IMR-90 (cell line): ENCODE results near the gene CEP170B. TPM values are rescaled to one million over a fixed set of nuclear protein-coding genes. Genes with fewer than 3 reads are reported as not detected.

Source experiments
- ATAC-seq: fragments of 200-7000 bp; cut with Tn5 transposase; 2 replicates; pipeline ENCODE4 v1.9.1; 2020; ENCODE audit warnings: low read depth, mild to moderate bottlenecking, moderate library complexity
- BruUV-seq: library from RNA; stranded (reverse); fragments of 400-500 nt; replicated peaks from 2 replicates; lab custom pipeline; 2021; lab: Mats Ljungman, UMichigan
- CTCF ChIA-PET: fragments of 300-600 bp; formaldehyde crosslinking; extraction: SDS; loops from one replicate; lab custom pipeline; 2021; ENCODE audit warnings: antibody characterized with exemption; lab: Yijun Ruan, JAX
- POLR2A ChIA-PET: fragments of 300-600 bp; sonication (Branson Sonifier 250); formaldehyde crosslinking; loops from one replicate; lab custom pipeline; 2022; ENCODE audit warnings: antibody characterized with exemption; ENCODE audit not compliant: unreplicated experiment; lab: Charles Lee
- DNase-seq: peaks from one replicate; pipeline ENCODE4 v3.0.0; 2013
- H2AFZ ChIP-seq: replicated peaks from 2 replicates; pipeline ENCODE3; 2013; ENCODE audit warnings: low read length, mild to moderate bottlenecking; ENCODE audit not compliant: poor library complexity
- H2AK5ac ChIP-seq: 2 replicates; pipeline ENCODE4 v1.6.1; 2013; ENCODE audit warnings: low read depth, low read length, inconsistent platforms
- H2AK9ac ChIP-seq: replicated peaks from 2 replicates; pipeline ENCODE3; 2013; ENCODE audit warnings: mild to moderate bottlenecking, low read depth, low read length, moderate library complexity; ENCODE audit not compliant: poor library complexity
- H2BK120ac ChIP-seq: 2 replicates; pipeline ENCODE4 v1.6.1; 2013; ENCODE audit warnings: low read depth, low read length, inconsistent platforms
- H2BK15ac ChIP-seq: 3 replicates; pipeline ENCODE4 v1.6.1; 2013; ENCODE audit warnings: low read depth, low read length, inconsistent platforms
- H2BK20ac ChIP-seq: 2 replicates; pipeline ENCODE4 v1.6.1; 2013; ENCODE audit warnings: low read depth, mild to moderate bottlenecking, inconsistent platforms, low read length, moderate library complexity
- H2BK5ac ChIP-seq: 2 replicates; pipeline ENCODE4 v1.6.1; 2013; ENCODE audit warnings: mild to moderate bottlenecking, low read depth, low read length, inconsistent platforms; ENCODE audit not compliant: poor library complexity, severe bottlenecking
- H3K14ac ChIP-seq: replicated peaks from 2 replicates; pipeline ENCODE4 v1.6.1; 2013; ENCODE audit warnings: low read depth, low read length, inconsistent platforms
- H3K18ac ChIP-seq: 2 replicates; pipeline ENCODE4 v1.6.1; 2013; ENCODE audit warnings: low read depth, low read length, control low read depth
- H3K23ac ChIP-seq: 2 replicates; pipeline ENCODE4 v1.6.1; 2013; ENCODE audit warnings: low read depth, low read length, inconsistent platforms
- H3K27ac ChIP-seq: 2 replicates; pipeline ENCODE4 v1.5.1; 2013; ENCODE audit warnings: mild to moderate bottlenecking, control low read depth, low read length; ENCODE audit not compliant: insufficient read depth
- H3K27me3 ChIP-seq: 2 replicates; pipeline ENCODE4 v1.6.1; 2013; ENCODE audit warnings: low read length; ENCODE audit not compliant: control insufficient read depth, insufficient read depth
- H3K36me3 ChIP-seq: 2 replicates; pipeline ENCODE4 v1.6.1; 2013; ENCODE audit warnings: low read length, mixed read lengths; ENCODE audit not compliant: control insufficient read depth, insufficient read depth
- H3K4ac ChIP-seq: 2 replicates; pipeline ENCODE4 v1.6.1; 2013; ENCODE audit warnings: low read depth, low read length, inconsistent platforms
- H3K4me1 ChIP-seq: 2 replicates; pipeline ENCODE4 v1.6.1; 2013; ENCODE audit warnings: low read length, mixed read lengths; ENCODE audit not compliant: control insufficient read depth, insufficient read depth
- H3K4me2 ChIP-seq: 2 replicates; pipeline ENCODE4 v1.6.1; 2013; ENCODE audit warnings: low read depth, mild to moderate bottlenecking, control low read depth, low read length, moderate library complexity
- H3K4me3 ChIP-seq: 2 replicates; pipeline ENCODE4 v1.5.1; 2013; ENCODE audit warnings: low read depth, mild to moderate bottlenecking, control low read depth, low read length, moderate library complexity; ENCODE audit not compliant: insufficient read depth
- H3K56ac ChIP-seq: 2 replicates; pipeline ENCODE4 v1.6.1; 2013; ENCODE audit warnings: low read length, inconsistent platforms; ENCODE audit not compliant: insufficient read depth; ENCODE audit errors: extremely low read depth
- H3K79me1 ChIP-seq, 2 experiments: 2 replicates each; pipeline ENCODE4 v1.6.1; 2013; ENCODE audit warnings: low read length in 2 of 2, inconsistent platforms in 1 of 2, low read depth in 1 of 2
- H3K9ac ChIP-seq: 2 replicates; pipeline ENCODE4 v1.6.1; 2013; ENCODE audit warnings: low read depth, low read length, control low read depth
- H3K9me1 ChIP-seq: 2 replicates; pipeline ENCODE4 v1.6.1; 2013; ENCODE audit warnings: low read length, inconsistent platforms; ENCODE audit not compliant: insufficient read depth
- H3K9me3 ChIP-seq: 2 replicates; pipeline ENCODE4 v1.6.1; 2013; ENCODE audit warnings: low read length; ENCODE audit not compliant: control insufficient read depth, insufficient read depth
- H4K20me1 ChIP-seq: 2 replicates; pipeline ENCODE4 v1.6.1; 2013; ENCODE audit warnings: low read length, inconsistent platforms; ENCODE audit not compliant: insufficient read depth
- H4K5ac ChIP-seq: 2 replicates; pipeline ENCODE4 v1.6.1; 2013; ENCODE audit warnings: mild to moderate bottlenecking, low read depth, low read length, control low read depth
- H4K8ac ChIP-seq, 2 experiments: 2 replicates each; pipeline ENCODE4 v1.6.1; 2013; ENCODE audit warnings: low read depth in 2 of 2, low read length in 2 of 2, control low read depth in 1 of 2, inconsistent platforms in 1 of 2
- H4K91ac ChIP-seq: 2 replicates; pipeline ENCODE4 v1.6.1; 2013; ENCODE audit warnings: low read depth, low read length, inconsistent platforms; ENCODE audit not compliant: insufficient read depth
- BHLHE40 ChIP-seq: fragments of 150-350 bp; IDR thresholded peaks from 2 replicates; pipeline ENCODE4 v1.6.1; 2016; ENCODE audit warnings: mild to moderate bottlenecking, low read depth, low read length
- CEBPB ChIP-seq: IDR thresholded peaks from 2 replicates; pipeline ENCODE4 v1.6.1; 2012; ENCODE audit warnings: low read depth, low read length, improper control_type of control experiment
- CHD1 ChIP-seq: IDR thresholded peaks from 2 replicates; pipeline ENCODE4 v1.6.1; 2012; ENCODE audit warnings: low read depth, low read length, improper control_type of control experiment
- FOS ChIP-seq: fragments of 150-350 bp; IDR thresholded peaks from 2 replicates; pipeline ENCODE4 v1.6.1; 2016; ENCODE audit warnings: low read depth, low read length
- MAFK ChIP-seq: IDR thresholded peaks from 2 replicates; pipeline ENCODE4 v1.6.1; 2012; ENCODE audit warnings: low read depth, low read length, improper control_type of control experiment
- MAZ ChIP-seq: IDR thresholded peaks from 2 replicates; pipeline ENCODE4 v1.6.1; 2012; ENCODE audit warnings: low read depth, mild to moderate bottlenecking, low read length, improper control_type of control experiment, moderate library complexity, borderline replicate concordance
- MXI1 ChIP-seq: IDR thresholded peaks from 2 replicates; pipeline ENCODE4 v1.6.1; 2012; ENCODE audit warnings: low read depth, mild to moderate bottlenecking, low read length, moderate library complexity, borderline replicate concordance
- NFE2L2 ChIP-seq: fragments of 150-350 bp; IDR thresholded peaks from 2 replicates; pipeline ENCODE4 v1.6.1; 2016; ENCODE audit warnings: low read depth, mild to moderate bottlenecking, low read length
- POLR2A ChIP-seq: IDR thresholded peaks from 2 replicates; pipeline ENCODE4 v1.6.1; 2012; ENCODE audit warnings: mild to moderate bottlenecking, low read depth, low read length
- RAD21 ChIP-seq: IDR thresholded peaks from 2 replicates; pipeline ENCODE4 v1.6.1; 2012; ENCODE audit warnings: low read length, improper control_type of control experiment
- RCOR1 ChIP-seq: IDR thresholded peaks from 2 replicates; pipeline ENCODE4 v1.6.1; 2012; ENCODE audit warnings: mild to moderate bottlenecking, low read length, improper control_type of control experiment; ENCODE audit not compliant: insufficient replicate concordance
- RFX5 ChIP-seq: IDR thresholded peaks from 2 replicates; pipeline ENCODE4 v1.8.0; 2012; ENCODE audit warnings: low read depth, mild to moderate bottlenecking, low read length, moderate library complexity
- SMC3 ChIP-seq: fragments of 150-350 bp; IDR thresholded peaks from 2 replicates; pipeline ENCODE4 v1.6.1; 2016; ENCODE audit warnings: low read depth, mild to moderate bottlenecking, antibody characterized with exemption, low read length, moderate library complexity
- WGBS, 2 experiments: methylation state at CpG; one replicate each; pipeline versions ENCODE4 v1.1.5 to v1.1.7; 2013; ENCODE audit warnings: missing lambda C conversion rate in 2 of 2; ENCODE audit not compliant: insufficient read length in 1 of 2; ENCODE audit errors: extremely low coverage in 2 of 2; 5-methylcytosine and 5-hydroxymethylcytosine counted together
- dilution Hi-C: fragments of 300-500 bp; cut with HindIII; formaldehyde crosslinking; loops from one replicate; pipeline ENCODE4 v1.14.3; 2018; ENCODE audit warnings: low sequenced_read_pairs; ENCODE audit not compliant: unreplicated experiment
- in situ Hi-C: fragments of 300-500 bp; cut with MboI; formaldehyde crosslinking; loops from 3 replicates; pipeline ENCODE4 v1.14.3; 2019; ENCODE audit warnings: low sequenced_read_pairs, inconsistent platforms, mixed read lengths
- intact Hi-C: fragments of 100-400 bp; cut with micrococcal nuclease; formaldehyde crosslinking; loops from 2 replicates; pipeline ENCODE4 v1.10.0; 2022
- polyA plus RNA-seq, 3 experiments: library from polyadenylated mRNA; depleted of rRNA; stranded (reverse); fragments of >200 nt; gene quantifications; 2 replicates each; pipeline ENCODE4 v1.2.3, GENCODE V29; 2012; ENCODE audit warnings: low replicate concordance in 1 of 3
- total RNA-seq: library from RNA; depleted of rRNA; stranded (reverse); fragments of >200 nt; gene quantifications from 2 replicates; pipeline ENCODE4 v1.2.3, GENCODE V29; 2012
- TF ChIP-seq, protein P1 (sequence below): fragments of 150-350 bp; IDR thresholded peaks from 2 replicates; pipeline ENCODE4 v1.6.1; 2017; ENCODE audit warnings: mild to moderate bottlenecking, antibody characterized with exemption, low read length, low read depth
- TF ChIP-seq, protein P2 (sequence below): fragments of 150-350 bp; IDR thresholded peaks from 2 replicates; pipeline ENCODE4 v1.6.1; 2016; ENCODE audit warnings: low read depth, mild to moderate bottlenecking, low read length, moderate library complexity, borderline replicate concordance
- TF ChIP-seq, protein P3 (sequence below): conservative IDR thresholded peaks from 2 replicates; pipeline ENCODE4 v1.5.1; 2012; ENCODE audit warnings: mild to moderate bottlenecking, low read depth, low read length, improper control_type of control experiment

The CEP170B gene
- total and polyA plus RNA-seq, 2 of the 4 experiments (the other 2 are of a cell fraction): 3.6 to 13.1 TPM

GRCh38 chr14:104912053-104912452 lies 47.0 kb downstream of the CEP170B start:
- H3K9ac ChIP-seq: no peak overlapping the region
- peaks cover 13% of the 10 kb centered on the region for H3K9me3 ChIP-seq
- CTCF ChIA-PET: no interaction called here

More at GRCh38 chr14:104912053-104912452, 47.0 kb downstream of the CEP170B start:
- H3K27me3 ChIP-seq: peaks cover 25% of the 10 kb centered on the region
- no peak overlapping the region for H3K4me3 ChIP-seq
- H2BK120ac ChIP-seq: no peak overlapping the region
- dilution Hi-C loops: no loop called here
- BruUV-seq: no TSS peak
- no peak for ATAC-seq
- no peak overlapping the region for H2BK5ac ChIP-seq
- no peak overlapping the region for H2AK5ac ChIP-seq
- in situ Hi-C loops: no loop called here
- H3K56ac ChIP-seq: no peak overlapping the region
- no peak overlapping the region for H3K4ac ChIP-seq
- no peak overlapping the region for H2AFZ ChIP-seq
- H4K8ac ChIP-seq: no peak overlapping the region
- WGBS, 2 experiments: no CpG with 5 or more reads among the region's 3 CpGs
- H3K4me2 ChIP-seq: no peak overlapping the region
- H4K5ac ChIP-seq: no peak overlapping the region
- peaks cover 2% of the 10 kb centered on the region; the same call in 1 of the 2 replicates for H3K4me1 ChIP-seq
- DNase-seq: no peak
- POLR2A ChIA-PET: no interaction called here
- H4K20me1 ChIP-seq: no peaks in the 10 kb centered on the region
- H3K18ac ChIP-seq: no peak overlapping the region
- TF ChIP-seq CEBPB: no peak
- no peak for TF ChIP-seq MXI1
- TF ChIP-seq RFX5: no peak
- TF ChIP-seq, protein P1, sequence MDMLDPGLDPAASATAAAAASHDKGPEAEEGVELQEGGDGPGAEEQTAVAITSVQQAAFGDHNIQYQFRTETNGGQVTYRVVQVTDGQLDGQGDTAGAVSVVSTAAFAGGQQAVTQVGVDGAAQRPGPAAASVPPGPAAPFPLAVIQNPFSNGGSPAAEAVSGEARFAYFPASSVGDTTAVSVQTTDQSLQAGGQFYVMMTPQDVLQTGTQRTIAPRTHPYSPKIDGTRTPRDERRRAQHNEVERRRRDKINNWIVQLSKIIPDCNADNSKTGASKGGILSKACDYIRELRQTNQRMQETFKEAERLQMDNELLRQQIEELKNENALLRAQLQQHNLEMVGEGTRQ: no peak
- TF ChIP-seq SMC3: no peak
- TF ChIP-seq, protein P2, sequence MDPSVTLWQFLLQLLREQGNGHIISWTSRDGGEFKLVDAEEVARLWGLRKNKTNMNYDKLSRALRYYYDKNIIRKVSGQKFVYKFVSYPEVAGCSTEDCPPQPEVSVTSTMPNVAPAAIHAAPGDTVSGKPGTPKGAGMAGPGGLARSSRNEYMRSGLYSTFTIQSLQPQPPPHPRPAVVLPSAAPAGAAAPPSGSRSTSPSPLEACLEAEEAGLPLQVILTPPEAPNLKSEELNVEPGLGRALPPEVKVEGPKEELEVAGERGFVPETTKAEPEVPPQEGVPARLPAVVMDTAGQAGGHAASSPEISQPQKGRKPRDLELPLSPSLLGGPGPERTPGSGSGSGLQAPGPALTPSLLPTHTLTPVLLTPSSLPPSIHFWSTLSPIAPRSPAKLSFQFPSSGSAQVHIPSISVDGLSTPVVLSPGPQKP: no peak
- TF ChIP-seq RCOR1: no peak
- no peak for TF ChIP-seq FOS
- no peak for TF ChIP-seq MAFK
- TF ChIP-seq NFE2L2: no peak
- TF ChIP-seq MAZ: no peak
- no peak for TF ChIP-seq BHLHE40
- TF ChIP-seq RAD21: no peak
- TF ChIP-seq CHD1: no peak
- TF ChIP-seq, protein P3, sequence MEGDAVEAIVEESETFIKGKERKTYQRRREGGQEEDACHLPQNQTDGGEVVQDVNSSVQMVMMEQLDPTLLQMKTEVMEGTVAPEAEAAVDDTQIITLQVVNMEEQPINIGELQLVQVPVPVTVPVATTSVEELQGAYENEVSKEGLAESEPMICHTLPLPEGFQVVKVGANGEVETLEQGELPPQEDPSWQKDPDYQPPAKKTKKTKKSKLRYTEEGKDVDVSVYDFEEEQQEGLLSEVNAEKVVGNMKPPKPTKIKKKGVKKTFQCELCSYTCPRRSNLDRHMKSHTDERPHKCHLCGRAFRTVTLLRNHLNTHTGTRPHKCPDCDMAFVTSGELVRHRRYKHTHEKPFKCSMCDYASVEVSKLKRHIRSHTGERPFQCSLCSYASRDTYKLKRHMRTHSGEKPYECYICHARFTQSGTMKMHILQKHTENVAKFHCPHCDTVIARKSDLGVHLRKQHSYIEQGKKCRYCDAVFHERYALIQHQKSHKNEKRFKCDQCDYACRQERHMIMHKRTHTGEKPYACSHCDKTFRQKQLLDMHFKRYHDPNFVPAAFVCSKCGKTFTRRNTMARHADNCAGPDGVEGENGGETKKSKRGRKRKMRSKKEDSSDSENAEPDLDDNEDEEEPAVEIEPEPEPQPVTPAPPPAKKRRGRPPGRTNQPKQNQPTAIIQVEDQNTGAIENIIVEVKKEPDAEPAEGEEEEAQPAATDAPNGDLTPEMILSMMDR: no peak
- no peak for TF ChIP-seq POLR2A
- H2BK20ac ChIP-seq: no peak overlapping the region
- H3K27ac ChIP-seq: no peak overlapping the region
- no peaks in the 10 kb centered on the region for H3K79me1 ChIP-seq
- no peaks in the 10 kb centered on the region for H3K9me1 ChIP-seq
- H2AK9ac ChIP-seq: no peak overlapping the region
- no peak overlapping the region for H4K91ac ChIP-seq
- H3K23ac ChIP-seq: no peak overlapping the region
- intact Hi-C loops: no loop called here
- no peak overlapping the region for H2BK15ac ChIP-seq
- H3K14ac ChIP-seq: no peak overlapping the region
- H3K36me3 ChIP-seq: no peaks in the 10 kb centered on the region
